ENCODE data around the gene MTMR3.

MTMR3 gene

DNA sequence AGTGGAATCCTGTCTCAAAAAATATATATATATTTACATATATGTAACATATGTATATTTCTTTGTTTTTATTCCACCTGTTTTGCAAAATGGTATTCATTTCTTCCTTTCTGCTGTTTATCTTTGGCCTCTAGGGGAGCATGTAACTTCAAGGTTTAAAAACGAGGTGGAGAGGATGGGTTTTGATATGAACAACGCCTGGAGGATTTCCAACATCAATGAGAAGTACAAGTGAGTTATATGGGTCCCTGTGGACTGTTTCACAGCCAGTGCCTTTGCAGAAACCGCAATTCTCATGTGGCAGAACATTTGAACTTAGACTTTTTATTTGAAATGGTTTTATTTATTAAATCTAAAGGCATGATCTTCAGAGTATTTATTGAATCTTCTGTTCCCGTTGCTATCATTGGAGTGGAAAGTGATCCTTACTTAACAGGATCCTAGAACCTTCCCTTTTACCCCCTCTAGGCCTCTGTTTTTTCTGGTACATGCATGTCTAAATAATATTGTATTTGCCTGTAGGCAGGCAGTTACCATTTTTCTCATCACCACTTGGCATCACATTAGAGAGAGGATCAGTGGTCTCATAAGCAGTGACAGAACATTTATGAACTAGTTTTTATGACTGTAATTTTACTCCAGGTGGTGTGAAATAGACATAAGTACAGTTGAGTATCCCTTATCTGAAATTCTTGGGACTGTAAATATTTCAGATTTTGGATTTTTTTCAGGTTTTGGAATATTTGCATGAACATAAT is 115.8 kb downstream of the MTMR3 start:
- Histone ChIP-seq H3K4me1 (no peaks in the 10 kb centered on the region; the same call in 1 of the 2 replicates), H3K9me3 (no peaks in the 10 kb centered on the region), H3K4me3 (ENCODE audit: low read depth, low read length) (no peak overlapping the region), H3K27me3 (no peaks in the 10 kb centered on the region), H3K36me3 (no peaks in the 10 kb centered on the region; the same call in 1 of the 2 replicates)
- TF ChIP-seq, protein P1, sequence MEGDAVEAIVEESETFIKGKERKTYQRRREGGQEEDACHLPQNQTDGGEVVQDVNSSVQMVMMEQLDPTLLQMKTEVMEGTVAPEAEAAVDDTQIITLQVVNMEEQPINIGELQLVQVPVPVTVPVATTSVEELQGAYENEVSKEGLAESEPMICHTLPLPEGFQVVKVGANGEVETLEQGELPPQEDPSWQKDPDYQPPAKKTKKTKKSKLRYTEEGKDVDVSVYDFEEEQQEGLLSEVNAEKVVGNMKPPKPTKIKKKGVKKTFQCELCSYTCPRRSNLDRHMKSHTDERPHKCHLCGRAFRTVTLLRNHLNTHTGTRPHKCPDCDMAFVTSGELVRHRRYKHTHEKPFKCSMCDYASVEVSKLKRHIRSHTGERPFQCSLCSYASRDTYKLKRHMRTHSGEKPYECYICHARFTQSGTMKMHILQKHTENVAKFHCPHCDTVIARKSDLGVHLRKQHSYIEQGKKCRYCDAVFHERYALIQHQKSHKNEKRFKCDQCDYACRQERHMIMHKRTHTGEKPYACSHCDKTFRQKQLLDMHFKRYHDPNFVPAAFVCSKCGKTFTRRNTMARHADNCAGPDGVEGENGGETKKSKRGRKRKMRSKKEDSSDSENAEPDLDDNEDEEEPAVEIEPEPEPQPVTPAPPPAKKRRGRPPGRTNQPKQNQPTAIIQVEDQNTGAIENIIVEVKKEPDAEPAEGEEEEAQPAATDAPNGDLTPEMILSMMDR (IDR thresholded peaks at IDR 0.05; ENCODE audit: low read depth, low read length), result peak; percentile 50
- DNase-seq, result no peak

DNA sequence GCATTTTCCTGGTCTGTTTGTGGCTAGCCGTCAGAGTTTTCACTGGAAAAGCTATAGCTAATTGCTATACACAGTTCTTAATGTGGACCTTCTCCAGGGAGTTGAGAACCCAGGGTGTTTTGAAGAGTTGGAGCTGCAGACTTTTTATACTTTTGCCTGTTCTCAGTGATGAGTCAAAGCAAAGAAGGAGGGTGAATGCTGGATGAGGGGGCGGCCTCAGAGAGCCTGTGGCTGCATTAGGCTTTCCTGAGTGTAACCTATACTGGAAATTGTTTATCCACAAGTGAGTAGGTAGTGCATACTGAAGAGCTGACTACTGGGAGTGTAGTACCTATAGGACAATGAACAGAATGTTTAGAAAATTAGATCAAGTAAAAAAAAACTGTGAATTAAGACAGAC is 117.6 kb downstream of the MTMR3 start:
- H3K27me3 ChIP-seq, result no peaks in the 10 kb centered on the region
- DNase-seq, result no peak
- H3K9me3 ChIP-seq, result no peaks in the 10 kb centered on the region
- no peaks in the 10 kb centered on the region; the same call in 1 of the 2 replicates for H3K36me3 ChIP-seq
- H3K4me3 ChIP-seq (ENCODE audit: low read depth, low read length), result no peak overlapping the region
- H3K4me1 ChIP-seq, result peaks cover 11% of the 10 kb centered on the region; the same call in 1 of the 2 replicates
- TF ChIP-seq, protein P1 (IDR thresholded peaks at IDR 0.05; ENCODE audit: low read depth, low read length), result no peak

DNA sequence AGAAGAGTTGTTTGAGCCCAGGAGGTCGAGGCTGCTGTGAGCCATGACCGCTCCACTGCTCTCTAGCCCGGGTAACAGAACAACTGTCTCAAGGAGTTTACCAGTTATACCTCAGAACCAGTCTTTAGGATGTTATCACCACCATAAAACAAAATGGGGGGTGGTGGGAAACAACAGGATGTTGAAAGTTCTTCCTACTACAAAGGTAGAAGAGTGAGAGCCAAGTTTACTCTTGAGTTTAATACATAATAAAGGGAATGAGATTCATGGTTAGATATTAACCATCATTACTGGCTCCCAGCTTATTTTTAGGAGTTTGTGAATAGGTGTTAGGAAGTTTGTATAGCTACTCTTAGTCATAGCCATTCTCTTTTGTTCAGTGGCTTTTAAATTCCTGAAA is 118.5 kb downstream of the MTMR3 start:
- DNase-seq, result no peak

DNA sequence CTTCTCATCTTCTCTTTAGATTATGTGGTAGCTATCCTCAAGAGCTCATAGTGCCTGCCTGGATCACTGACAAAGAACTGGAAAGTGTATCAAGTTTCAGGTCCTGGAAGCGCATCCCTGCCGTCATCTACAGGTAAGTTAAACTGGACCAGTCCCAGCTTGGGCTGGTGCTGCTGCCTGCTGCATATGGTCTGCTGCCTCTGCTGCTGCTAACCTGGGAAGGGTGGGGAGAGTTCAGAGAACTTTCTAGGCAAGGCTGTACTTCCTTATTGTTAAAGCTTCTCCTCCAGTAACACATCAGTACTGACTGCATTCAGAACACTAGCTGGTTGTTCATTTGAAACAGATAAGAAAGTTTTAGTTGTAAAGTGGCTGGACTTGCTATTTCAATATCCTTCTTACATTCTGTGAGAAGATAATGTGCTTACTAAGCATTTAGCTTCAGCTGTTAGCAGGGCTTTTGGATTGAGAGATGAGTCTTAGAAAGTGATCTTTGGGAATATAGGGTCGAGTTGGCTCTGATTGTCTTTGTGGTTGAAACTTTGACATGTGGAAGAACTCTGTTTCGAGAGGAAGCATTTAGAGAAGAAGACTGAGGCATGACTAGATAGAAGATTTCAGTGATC is 120.0 kb downstream of the MTMR3 start:
- Histone ChIP-seq H3K9me3 (no peaks in the 10 kb centered on the region), H3K4me3 (ENCODE audit: low read depth, low read length) (no peak overlapping the region), H3K27me3 (no peaks in the 10 kb centered on the region), H3K36me3 (no peaks in the 10 kb centered on the region; the same call in 1 of the 2 replicates), H3K4me1 (peaks cover 11% of the 10 kb centered on the region; the same call in 1 of the 2 replicates)
- TF ChIP-seq, protein P1 (IDR thresholded peaks at IDR 0.05; ENCODE audit: low read depth, low read length), result no peak
- DNase-seq, result no peak

More for the DNA sequence above, 118.5 kb downstream of the MTMR3 start:
- H3K27me3 ChIP-seq, result no peaks in the 10 kb centered on the region
- H3K4me3 ChIP-seq (ENCODE audit: low read depth, low read length), result no peak overlapping the region
- TF ChIP-seq, protein P1 (IDR thresholded peaks at IDR 0.05; ENCODE audit: low read depth, low read length), result no peak
- H3K4me1 ChIP-seq, result peaks cover 11% of the 10 kb centered on the region; the same call in 1 of the 2 replicates
- no peaks in the 10 kb centered on the region for H3K9me3 ChIP-seq
- H3K36me3 ChIP-seq, result no peaks in the 10 kb centered on the region; the same call in 1 of the 2 replicates

DNA sequence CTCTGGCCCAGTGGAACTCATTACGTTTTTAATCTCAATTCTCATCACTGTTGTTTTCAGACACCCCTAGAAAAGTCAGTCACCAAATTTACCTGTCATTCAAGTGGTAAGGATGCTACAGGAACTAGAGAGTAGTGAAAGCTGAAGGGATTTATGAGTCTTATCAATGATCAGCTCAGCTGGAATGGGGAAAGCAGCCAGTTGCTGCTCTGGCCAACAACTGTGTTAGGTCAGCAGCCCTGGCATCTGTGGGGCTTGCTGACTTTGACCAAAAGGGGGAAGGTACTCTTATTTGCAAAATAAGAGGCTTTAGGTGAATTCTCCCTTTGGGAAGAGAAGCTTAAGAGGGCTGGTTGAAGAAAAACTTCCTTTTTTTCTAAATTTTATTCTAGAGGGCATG is 121.1 kb downstream of the MTMR3 start:
- H3K4me1 ChIP-seq, result peaks cover 11% of the 10 kb centered on the region; the same call in 1 of the 2 replicates
- TF ChIP-seq, protein P1 (IDR thresholded peaks at IDR 0.05; ENCODE audit: low read depth, low read length), result no peak

DNA sequence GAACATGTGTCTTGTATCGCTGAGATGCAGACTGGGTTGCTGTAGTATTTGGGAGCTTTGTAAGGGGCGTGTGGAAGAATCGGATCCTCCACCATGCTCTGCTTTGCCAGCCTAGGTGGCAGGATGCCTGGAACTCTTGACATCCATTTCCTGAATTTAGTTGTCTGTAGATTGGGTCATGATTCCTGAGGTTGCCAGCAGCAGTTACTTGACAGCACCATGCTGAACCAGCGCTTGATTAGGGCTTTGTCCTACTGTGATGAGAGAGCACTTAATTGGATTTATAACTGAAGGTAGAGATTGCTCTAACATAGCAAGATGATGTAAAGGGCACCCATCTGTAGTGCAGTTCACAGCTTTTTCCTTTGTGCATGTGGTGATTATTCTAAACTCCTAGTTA is 121.7 kb downstream of the MTMR3 start:
- Histone ChIP-seq H3K4me3 (ENCODE audit: low read depth, low read length) (no peak overlapping the region), H3K27me3 (no peaks in the 10 kb centered on the region), H3K9me3 (no peaks in the 10 kb centered on the region), H3K4me1 (peaks cover 12% of the 10 kb centered on the region), H3K36me3 (no peaks in the 10 kb centered on the region; the same call in 1 of the 2 replicates)
- TF ChIP-seq, protein P1 (IDR thresholded peaks at IDR 0.05; ENCODE audit: low read depth, low read length), result no peak
- peak; percentile 40 for DNase-seq

More for the DNA sequence above, 121.1 kb downstream of the MTMR3 start:
- DNase-seq, result no peak
- Histone ChIP-seq H3K4me3 (ENCODE audit: low read depth, low read length) (no peak overlapping the region), H3K36me3 (no peaks in the 10 kb centered on the region; the same call in 1 of the 2 replicates), H3K9me3 (no peaks in the 10 kb centered on the region), H3K27me3 (no peaks in the 10 kb centered on the region)
